ENCODE results near the gene APOD.

APOD gene

DNA sequence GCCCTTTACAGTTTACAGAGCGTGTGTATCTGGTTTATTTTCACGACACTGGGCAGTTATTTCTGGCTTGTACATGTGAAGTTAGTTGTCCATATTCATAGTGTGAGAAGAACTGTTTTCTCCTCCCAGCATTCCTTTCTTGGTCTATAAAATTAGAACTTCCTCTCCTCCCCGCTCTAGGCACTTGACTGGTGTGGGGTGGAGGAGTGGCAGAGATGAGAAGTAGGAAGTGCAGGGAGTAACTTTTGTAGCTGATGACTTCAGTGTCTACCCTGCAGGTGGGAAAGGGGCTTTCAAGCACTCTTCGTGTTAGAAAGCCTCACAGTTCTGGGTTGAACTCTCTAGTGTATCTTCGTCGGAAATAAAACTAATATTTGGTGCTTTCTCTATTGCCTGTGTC lies 13.4 kb downstream of the APOD start:
- no peak for ATAC-seq (replicated peaks)
- Mint-ChIP-seq H3K4me1 (ENCODE audit: low read depth in 2 of 2) (peaks cover 4 to 9% of the 10 kb centered on the region in 2 donors), H3K27me3 (peaks cover 7 to 12% of the 10 kb centered on the region in 2 donors), H3K9me3 (no peaks in the 10 kb centered on the region), H3K27ac (no peak overlapping the region), H3K36me3 (ENCODE audit: insufficient read depth) (no peaks in the 10 kb centered on the region), H3K4me3 (no peak overlapping the region)
- no peak for DNase-seq

DNA sequence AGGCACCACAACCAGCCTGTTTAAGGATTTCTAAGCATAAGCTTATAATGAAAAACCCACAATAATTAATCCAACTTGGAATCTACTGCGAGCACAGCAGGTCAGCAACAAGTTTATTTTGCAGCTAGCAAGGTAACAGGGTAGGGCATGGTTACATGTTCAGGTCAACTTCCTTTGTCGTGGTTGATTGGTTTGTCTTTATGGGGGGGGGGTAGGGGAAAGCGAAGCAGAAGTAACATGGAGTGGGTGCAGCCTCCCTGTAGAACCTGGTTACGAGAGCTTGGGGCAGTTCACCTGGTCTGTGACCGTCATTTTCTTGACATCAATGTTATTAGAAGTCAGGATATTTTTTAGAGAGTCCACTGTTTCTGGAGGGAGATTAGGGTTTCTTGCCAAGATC lies 15.1 kb downstream of the APOD start:
- peaks cover 4 to 9% of the 10 kb centered on the region in 2 donors for H3K4me1 Mint-ChIP-seq (ENCODE audit: low read depth in 2 of 2)
- H3K4me3 Mint-ChIP-seq = no peak overlapping the region
- no peaks in the 10 kb centered on the region for H3K36me3 Mint-ChIP-seq (ENCODE audit: insufficient read depth)
- H3K27me3 Mint-ChIP-seq = peaks cover 7 to 12% of the 10 kb centered on the region in 2 donors
- no peak for DNase-seq
- no peaks in the 10 kb centered on the region for H3K9me3 Mint-ChIP-seq
- H3K27ac Mint-ChIP-seq = no peak overlapping the region
- no peak for ATAC-seq (replicated peaks)

DNA sequence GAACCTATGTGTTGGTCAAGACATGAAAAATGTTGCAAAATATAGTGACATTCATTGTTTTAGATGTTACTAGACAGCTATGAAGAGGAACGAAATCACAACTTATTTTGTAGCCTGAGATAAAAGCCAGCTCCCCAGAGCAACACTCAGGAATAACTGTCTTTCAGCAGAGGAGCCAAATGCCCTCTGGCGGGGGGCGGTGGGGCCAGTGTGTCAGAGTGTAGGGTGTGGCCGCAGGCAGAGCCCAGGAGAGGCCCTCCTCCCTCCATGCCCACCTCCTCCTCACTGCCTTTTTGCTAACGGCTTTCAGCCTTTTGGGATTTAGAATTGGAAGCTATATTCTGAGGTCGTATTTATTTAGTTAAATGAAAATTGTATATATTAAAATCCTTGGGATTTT lies 16.9 kb downstream of the APOD start:
- Mint-ChIP-seq H3K27ac (no peak overlapping the region), H3K36me3 (ENCODE audit: insufficient read depth) (no peaks in the 10 kb centered on the region), H3K9me3 (no peaks in the 10 kb centered on the region), H3K4me1 (ENCODE audit: low read depth in 2 of 2) (peaks cover 4 to 9% of the 10 kb centered on the region in 2 donors), H3K4me3 (no peak overlapping the region), H3K27me3 (peaks cover 6 to 7% of the 10 kb centered on the region in 2 donors)
- no peak for ATAC-seq (replicated peaks)
- no peak for DNase-seq

DNA sequence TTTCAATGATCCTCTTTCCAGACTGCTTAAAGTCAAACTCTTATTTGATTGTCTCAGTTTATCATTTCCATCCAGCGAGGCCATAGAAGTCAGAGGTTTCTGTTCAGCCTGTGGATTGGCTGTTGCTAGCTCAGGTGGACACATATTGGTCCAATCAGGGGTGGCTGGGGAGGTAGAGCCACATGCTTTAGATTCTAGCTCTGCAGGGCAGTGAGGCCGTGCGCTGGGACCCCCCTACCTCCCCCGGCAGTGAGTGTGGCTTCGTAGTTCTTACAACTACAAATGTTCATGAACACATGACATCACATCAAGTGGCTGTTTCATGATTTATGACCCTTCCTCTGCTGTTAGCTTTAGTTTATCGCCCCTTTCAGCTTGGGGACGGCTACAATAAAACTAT lies 18.0 kb downstream of the APOD start:
- DNase-seq (no peak), ATAC-seq (replicated peaks) (no peak)
- Mint-ChIP-seq H3K9me3 (no peaks in the 10 kb centered on the region), H3K4me1 (ENCODE audit: low read depth in 2 of 2) (peaks cover 4 to 8% of the 10 kb centered on the region in 2 donors), H3K36me3 (ENCODE audit: insufficient read depth) (no peaks in the 10 kb centered on the region), H3K4me3 (no peak overlapping the region), H3K27me3 (peaks cover 6 to 7% of the 10 kb centered on the region in 2 donors), H3K27ac (no peak overlapping the region)

DNA sequence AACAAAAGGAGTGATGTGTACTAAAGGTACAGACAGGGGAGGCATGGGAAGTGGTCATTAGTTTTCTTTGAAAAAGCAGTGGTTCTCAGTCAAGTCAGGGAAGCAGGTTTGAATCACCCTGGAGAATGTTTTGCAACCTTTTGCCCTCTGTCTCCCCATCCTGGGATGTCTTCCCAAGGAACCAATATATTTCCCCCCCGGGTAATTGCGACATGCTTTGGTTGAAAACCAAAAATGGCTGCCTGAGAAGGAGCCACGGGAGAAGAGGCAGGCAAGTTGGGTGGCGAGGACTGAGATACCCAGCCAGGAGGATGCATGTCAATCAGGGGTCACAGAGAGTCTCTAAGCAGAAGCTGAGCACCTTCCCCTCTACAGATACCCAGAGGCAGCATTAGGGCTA lies 20.4 kb downstream of the APOD start:
- no peak overlapping the region for H3K27ac Mint-ChIP-seq
- no peak for ATAC-seq (replicated peaks)
- peaks cover 6 to 7% of the 10 kb centered on the region in 2 donors for H3K27me3 Mint-ChIP-seq
- H3K36me3 Mint-ChIP-seq (ENCODE audit: insufficient read depth) = no peaks in the 10 kb centered on the region
- DNase-seq = no peak
- H3K4me1 Mint-ChIP-seq (ENCODE audit: low read depth in 2 of 2) = no peaks in the 10 kb centered on the region
- H3K4me3 Mint-ChIP-seq = no peak overlapping the region
- H3K9me3 Mint-ChIP-seq = no peaks in the 10 kb centered on the region

DNA sequence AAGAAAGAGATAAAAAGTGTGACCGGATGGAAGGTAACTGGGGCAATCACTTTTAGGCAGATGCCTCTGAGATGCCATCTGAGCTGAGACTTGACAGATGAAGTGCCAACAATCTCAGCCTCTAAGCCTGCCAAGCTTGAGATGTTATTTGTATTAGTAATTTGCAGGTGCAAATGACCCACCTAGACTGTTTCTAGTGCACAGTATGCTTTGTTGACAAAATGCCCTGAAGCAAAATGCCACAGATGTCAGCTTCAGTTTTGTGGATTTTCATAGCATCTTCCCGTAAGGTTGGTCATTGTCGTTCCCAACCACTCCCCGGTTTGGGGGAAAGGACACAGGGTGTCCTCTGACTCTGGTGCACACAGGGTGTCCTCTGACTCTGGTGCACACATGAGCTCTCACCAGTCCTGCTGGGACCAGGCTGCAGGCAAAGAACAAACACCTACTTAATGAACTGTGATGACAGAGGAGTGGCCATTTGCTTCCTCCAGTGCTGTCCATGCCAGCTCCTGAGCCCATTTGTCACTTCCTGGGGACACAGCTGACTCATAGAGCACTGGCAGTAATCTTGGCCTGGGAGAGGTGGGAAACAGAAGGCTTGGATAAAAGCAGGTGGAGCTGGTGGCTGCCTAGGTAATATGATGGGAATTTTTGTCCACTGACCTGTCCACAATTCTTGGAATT lies 23.9 kb downstream of the APOD start:
- DNase-seq (no peak), ATAC-seq (replicated peaks) (no peak)
- no peak overlapping the region for H3K4me3 Mint-ChIP-seq
- no peaks in the 10 kb centered on the region for H3K27me3 Mint-ChIP-seq
- peak overlapping the region in 1 of 2 donors; percentile 60 for H3K27ac Mint-ChIP-seq
- H3K9me3 Mint-ChIP-seq = no peaks in the 10 kb centered on the region
- peaks cover 0 to 2% of the 10 kb centered on the region in 2 donors for H3K4me1 Mint-ChIP-seq (ENCODE audit: low read depth in 2 of 2)
- no peaks in the 10 kb centered on the region for H3K36me3 Mint-ChIP-seq (ENCODE audit: insufficient read depth)

DNA sequence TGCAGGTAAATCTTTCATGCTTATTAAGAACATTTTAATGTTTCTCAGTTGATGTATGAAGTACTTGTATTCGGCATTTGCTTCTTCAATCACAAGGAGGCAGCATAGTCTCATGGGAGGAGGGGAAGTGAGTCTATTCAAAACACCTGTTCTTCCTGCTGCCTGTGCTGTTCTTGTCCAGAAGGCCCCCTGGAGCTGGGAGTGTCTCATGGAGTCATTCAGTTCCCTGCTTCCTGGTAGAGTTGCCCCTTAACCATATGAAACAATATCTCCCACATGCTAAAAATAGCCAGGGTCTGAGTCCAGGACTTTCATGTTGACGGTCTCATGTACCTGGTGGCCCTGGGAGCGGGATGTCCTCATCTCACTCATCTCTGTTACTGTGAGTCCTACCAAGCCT lies 25.1 kb downstream of the APOD start:
- no peak overlapping the region for H3K4me3 Mint-ChIP-seq
- ATAC-seq (replicated peaks) (peak; percentile 62), DNase-seq (no peak)
- H3K27me3 Mint-ChIP-seq = no peaks in the 10 kb centered on the region
- H3K9me3 Mint-ChIP-seq = no peaks in the 10 kb centered on the region
- H3K4me1 Mint-ChIP-seq (ENCODE audit: low read depth in 2 of 2) = peaks cover 0 to 2% of the 10 kb centered on the region in 2 donors
- no peak overlapping the region for H3K27ac Mint-ChIP-seq
- H3K36me3 Mint-ChIP-seq (ENCODE audit: insufficient read depth) = no peaks in the 10 kb centered on the region

DNA sequence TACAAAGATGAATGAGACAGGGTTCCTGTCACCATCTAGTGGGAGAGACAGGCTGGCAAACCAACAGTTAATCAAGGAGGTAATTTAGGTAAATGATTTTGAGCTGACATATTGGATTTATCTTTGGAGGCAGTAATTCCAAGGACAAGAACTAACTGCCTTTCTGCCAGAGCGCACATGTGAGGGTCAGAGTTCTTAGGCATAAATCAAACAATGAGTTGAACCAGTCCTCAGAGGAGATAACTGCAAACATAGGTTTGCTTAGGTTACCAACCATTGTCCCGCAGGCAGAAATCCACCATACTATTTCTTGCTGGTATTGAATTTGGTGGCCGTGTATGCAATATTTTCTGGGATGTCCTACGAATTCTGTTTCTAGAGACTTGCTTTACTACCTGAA lies 26.4 kb downstream of the APOD start:
- Mint-ChIP-seq H3K27me3 (no peaks in the 10 kb centered on the region), H3K27ac (no peak overlapping the region), H3K36me3 (ENCODE audit: insufficient read depth) (no peaks in the 10 kb centered on the region), H3K9me3 (no peaks in the 10 kb centered on the region), H3K4me3 (no peak overlapping the region), H3K4me1 (ENCODE audit: low read depth in 2 of 2) (peaks cover 8 to 9% of the 10 kb centered on the region in 2 donors)
- no peak for DNase-seq
- ATAC-seq (replicated peaks) = no peak

DNA sequence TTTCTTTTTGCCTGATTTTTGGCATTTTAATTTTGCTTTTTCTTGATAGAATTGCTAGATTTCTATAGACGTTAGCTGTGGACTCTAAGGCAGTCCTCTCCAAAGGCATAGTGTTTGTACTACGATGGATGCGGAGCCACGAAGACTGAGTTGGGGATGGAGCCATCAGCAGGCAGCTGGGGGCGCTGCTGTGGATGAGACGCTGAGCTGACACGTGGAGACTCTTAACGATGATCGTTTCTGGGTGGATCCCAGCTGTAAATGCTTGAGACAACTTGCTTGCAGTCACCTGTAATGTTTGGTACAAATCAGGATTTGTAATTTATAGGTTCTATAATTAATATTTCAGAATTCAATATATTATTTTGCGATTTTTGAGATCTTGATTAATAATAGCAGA lies 27.4 kb downstream of the APOD start:
- Mint-ChIP-seq H3K9me3 (no peaks in the 10 kb centered on the region), H3K36me3 (ENCODE audit: insufficient read depth) (no peaks in the 10 kb centered on the region), H3K27ac (peak overlapping the region in 1 of 2 donors; percentile 73), H3K4me1 (ENCODE audit: low read depth in 2 of 2) (peaks cover 15 to 17% of the 10 kb centered on the region in 2 donors), H3K27me3 (no peaks in the 10 kb centered on the region), H3K4me3 (no peak overlapping the region)
- no peak for ATAC-seq (replicated peaks)
- DNase-seq = no peak

DNA sequence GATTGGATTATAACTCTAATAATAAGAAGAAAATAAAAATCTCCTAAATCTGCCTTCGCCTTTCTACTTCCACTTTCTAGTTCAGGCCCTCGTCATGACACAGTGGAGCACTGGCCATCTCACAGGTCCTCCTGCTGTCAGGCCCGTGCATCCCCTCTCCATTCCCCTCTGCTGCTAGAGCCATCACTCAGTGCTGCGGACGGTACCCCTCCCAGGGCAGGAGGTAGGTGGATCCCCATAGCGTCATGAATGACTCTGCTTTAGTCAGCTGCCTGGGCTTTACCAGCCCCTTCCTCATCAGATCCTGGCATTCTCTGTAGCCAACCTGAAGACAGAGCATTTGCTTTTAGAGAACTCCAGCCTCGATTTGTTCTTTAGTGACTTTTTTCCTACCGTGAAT lies 28.6 kb downstream of the APOD start:
- peaks cover 2% of the 10 kb centered on the region for H3K36me3 Mint-ChIP-seq (ENCODE audit: insufficient read depth)
- no peaks in the 10 kb centered on the region for H3K9me3 Mint-ChIP-seq
- ATAC-seq (replicated peaks) = no peak
- H3K4me1 Mint-ChIP-seq (ENCODE audit: low read depth in 2 of 2) = peaks cover 24 to 25% of the 10 kb centered on the region in 2 donors
- no peak overlapping the region for H3K4me3 Mint-ChIP-seq
- no peaks in the 10 kb centered on the region for H3K27me3 Mint-ChIP-seq
- no peak for DNase-seq
- peak overlapping the region in 1 of 2 donors; percentile 96 for H3K27ac Mint-ChIP-seq

DNA sequence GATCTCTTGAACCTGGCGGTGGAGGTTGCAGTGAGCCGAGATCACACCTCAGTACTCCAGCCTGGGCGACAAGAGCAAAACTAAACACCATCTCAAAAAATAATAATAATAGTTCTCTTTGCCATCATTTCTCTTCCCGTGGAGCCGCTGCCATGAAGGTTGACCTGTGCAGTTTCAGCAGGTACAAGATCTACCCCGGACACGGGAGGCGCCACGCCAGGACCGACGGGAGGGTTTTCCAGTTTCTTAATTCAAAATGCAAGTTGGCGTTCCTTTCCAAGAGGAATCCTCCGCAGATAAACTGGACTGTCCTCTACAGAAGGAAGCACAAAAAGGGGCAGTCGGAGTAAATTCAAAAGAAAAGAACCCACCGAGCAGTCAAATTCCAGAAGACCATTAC lies 29.3 kb downstream of the APOD start:
- H3K4me3 Mint-ChIP-seq = no peak overlapping the region
- H3K4me1 Mint-ChIP-seq (ENCODE audit: low read depth in 2 of 2) = peaks cover 28 to 30% of the 10 kb centered on the region in 2 donors
- ATAC-seq (replicated peaks) (no peak), DNase-seq (no peak)
- no peaks in the 10 kb centered on the region for H3K27me3 Mint-ChIP-seq
- peak overlapping the region in 1 of 2 donors; percentile 96 for H3K27ac Mint-ChIP-seq
- H3K9me3 Mint-ChIP-seq = no peaks in the 10 kb centered on the region
- H3K36me3 Mint-ChIP-seq (ENCODE audit: insufficient read depth) = peaks cover 5% of the 10 kb centered on the region

DNA sequence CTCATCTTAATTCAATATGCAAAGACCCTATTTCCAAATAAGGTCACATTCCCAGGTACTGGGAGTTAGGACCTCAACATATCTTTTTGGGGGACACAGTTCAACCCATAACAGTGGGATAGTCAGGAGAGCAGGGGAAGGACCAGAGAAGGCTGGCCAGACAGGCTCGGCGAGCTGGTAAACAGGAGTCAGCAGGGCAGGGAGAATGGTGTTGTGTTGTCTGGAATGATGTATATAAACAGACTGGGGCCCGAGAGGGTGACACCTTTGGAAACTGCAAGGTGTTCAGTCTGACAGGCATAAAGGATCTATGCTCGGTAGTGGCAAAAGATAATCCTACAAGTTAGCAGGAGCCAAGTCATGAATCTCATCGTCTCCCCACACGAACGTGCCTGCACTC lies 30.5 kb downstream of the APOD start:
- Mint-ChIP-seq H3K27ac (peak overlapping the region; percentile 87 to 96), H3K9me3 (no peaks in the 10 kb centered on the region), H3K27me3 (no peaks in the 10 kb centered on the region), H3K4me1 (ENCODE audit: low read depth in 2 of 2) (peaks cover 34 to 37% of the 10 kb centered on the region in 2 donors), H3K4me3 (no peak overlapping the region), H3K36me3 (ENCODE audit: insufficient read depth) (peaks cover 5% of the 10 kb centered on the region)
- ATAC-seq (replicated peaks) (no peak), DNase-seq (no peak)

DNA sequence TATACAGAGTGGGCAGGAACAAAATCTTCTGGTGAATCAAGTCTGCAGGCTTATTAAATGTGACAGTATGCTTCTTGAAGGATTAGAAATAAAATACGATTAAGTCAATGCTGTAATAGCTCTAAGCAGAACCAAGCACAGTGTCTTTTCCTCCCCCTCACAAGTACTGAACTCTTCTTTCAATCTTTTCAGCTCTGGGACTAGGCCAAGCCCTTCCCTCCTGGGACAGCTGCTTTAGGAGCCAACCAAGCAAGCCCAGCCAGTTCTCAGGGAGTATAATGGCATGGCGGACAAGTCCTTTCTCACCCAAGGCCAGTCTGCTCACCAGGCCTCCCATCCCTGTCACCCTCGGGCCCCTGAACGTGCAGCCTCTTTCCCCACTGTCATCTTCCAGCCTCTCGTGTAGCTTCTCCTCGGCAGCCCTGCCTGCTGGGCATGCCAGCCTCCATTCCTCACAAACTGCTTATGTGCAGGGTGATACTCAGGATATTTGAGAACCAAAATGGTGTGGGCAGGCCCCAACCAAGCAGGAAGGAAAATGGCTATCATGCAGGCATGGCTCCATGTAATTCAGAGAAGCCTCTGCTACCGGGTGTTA lies 32.3 kb downstream of the APOD start:
- DNase-seq = no peak
- Mint-ChIP-seq H3K9me3 (no peaks in the 10 kb centered on the region), H3K27ac (peak overlapping the region; percentile 87 to 96), H3K4me1 (ENCODE audit: low read depth in 2 of 2) (peaks cover 43 to 49% of the 10 kb centered on the region in 2 donors), H3K27me3 (no peaks in the 10 kb centered on the region), H3K36me3 (ENCODE audit: insufficient read depth) (peaks cover 5% of the 10 kb centered on the region), H3K4me3 (peak overlapping the region; percentile 69 to 70)
- ATAC-seq (replicated peaks) = no peak

DNA sequence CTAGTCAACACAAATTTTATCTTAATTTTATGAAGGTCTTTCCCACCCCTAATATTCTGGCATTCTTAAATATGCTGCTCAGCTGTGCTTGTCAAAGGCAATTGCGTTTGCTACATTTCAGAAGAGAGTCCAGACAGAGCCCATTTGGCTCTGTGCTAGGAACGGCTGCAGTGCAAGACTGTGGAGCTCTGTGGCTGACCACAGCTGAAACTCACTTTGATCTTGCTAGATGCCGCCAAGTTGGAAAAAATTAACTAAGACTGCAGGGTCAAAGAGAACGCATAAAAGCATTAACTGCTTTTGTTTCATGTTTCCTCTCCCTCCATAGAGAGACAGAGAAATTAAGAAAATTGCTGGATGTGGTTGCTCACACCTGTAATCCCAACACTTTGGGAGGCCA lies 33.0 kb downstream of the APOD start:
- H3K9me3 Mint-ChIP-seq = no peaks in the 10 kb centered on the region
- peak overlapping the region; percentile 69 to 79 for H3K4me3 Mint-ChIP-seq
- H3K36me3 Mint-ChIP-seq (ENCODE audit: insufficient read depth) = peaks cover 8% of the 10 kb centered on the region
- no peaks in the 10 kb centered on the region for H3K27me3 Mint-ChIP-seq
- H3K4me1 Mint-ChIP-seq (ENCODE audit: low read depth in 2 of 2) = peaks cover 50 to 56% of the 10 kb centered on the region in 2 donors
- DNase-seq (peak in 1 of 3 experiments; percentile 18), ATAC-seq (replicated peaks) (peak; percentile 30)
- H3K27ac Mint-ChIP-seq = peak overlapping the region; percentile 87 to 96

Data from effector memory CD8-positive, alpha-beta T cell (primary cell).